Measurements from ENCODE around the gene ZNF774. TPM values are rescaled to one million over a fixed set of nuclear protein-coding genes. Genes with fewer than 3 reads are reported as not detected.
"Not testable (repeated sequence)": the region's sequence is repeated elsewhere in the genome, so short reads cannot be mapped to it uniquely, and the experiment has no call there.

ZNF774 gene
- polyA plus RNA-seq (ENCODE audit: insufficient read depth in 1 of 5, insufficient read length in 5 of 5, low replicate concordance in 1 of 5), result 1 to 10 TPM; 4.9 to 6.6 (median 5.6) TPM
- long read RNA-seq, donor 1, partial matches to known transcripts, result 0 of 1 reads
- long read RNA-seq, donor 1, other reads (novel, unspliced or antisense), result 0 of 1 reads
- long read RNA-seq, donor 2, result 0 reads
- long read RNA-seq, donor 3, partial matches to known transcripts, result 0 of 1 reads
- long read RNA-seq, donor 3, other reads (novel, unspliced or antisense), result 0 of 1 reads
- long read RNA-seq, donor 4, partial matches to known transcripts, result 0 of 1 reads
- long read RNA-seq, donor 4, other reads (novel, unspliced or antisense), result 0 of 1 reads
- long read RNA-seq, donor 5, partial matches to known transcripts, result 0 of 3 reads
- long read RNA-seq, donor 5, other reads (novel, unspliced or antisense), result 0 of 3 reads
- long read RNA-seq, donor 6, full-length matches to known transcripts, result 2 of 2 reads
- long read RNA-seq, donor 6, partial matches to known transcripts, result 0 of 2 reads
- long read RNA-seq, donor 6, other reads (novel, unspliced or antisense), result 0 of 2 reads
- long read RNA-seq, donor 7, result 0 reads
- long read RNA-seq, donor 8, partial matches to known transcripts, result 0 of 1 reads
- long read RNA-seq, donor 8, other reads (novel, unspliced or antisense), result 0 of 1 reads

DNA sequence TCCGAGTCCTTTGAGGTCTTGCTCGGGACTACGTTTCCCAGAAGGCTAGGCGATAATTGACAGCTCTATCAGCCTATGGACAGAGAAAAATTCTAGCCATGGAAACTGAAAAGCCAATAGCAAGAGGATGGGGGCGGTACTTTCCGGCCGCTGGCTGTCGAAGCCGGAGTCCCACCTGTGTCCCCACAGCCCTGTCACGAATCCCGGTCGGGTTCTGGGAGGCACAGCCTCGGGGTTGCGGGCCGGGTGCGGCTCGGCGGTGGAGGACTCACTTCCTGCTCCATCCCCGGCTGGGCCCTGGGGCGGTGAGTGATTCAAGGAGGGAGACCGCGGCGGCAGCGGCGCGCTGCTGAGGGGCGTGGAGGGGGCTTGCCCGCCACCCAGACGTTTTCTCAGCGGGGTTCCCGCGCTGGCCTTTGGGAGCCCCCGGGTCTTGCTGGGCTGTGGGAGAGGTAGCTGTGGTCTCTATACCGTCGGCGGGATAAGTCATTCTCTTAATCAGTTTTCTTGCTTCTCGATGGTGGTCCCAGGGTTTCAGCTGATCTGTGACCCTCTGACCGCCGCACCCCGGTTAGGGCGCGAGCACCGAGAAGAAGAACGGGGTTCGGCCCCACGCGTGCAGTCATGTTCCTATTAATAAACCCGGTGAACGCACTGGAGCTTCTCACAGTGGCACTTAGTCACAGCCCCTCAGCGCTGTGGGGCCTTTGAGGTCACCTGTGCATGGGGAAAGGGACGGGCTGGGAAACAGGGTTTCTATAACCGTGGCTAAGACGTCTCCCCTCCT, at the start of gene ZNF774:
ZNF774 (plus strand) TSS at position 178 of the 787 bp plus-strand sequence. CDS start 2,377 bp downstream, outside the sequence.
- peak; percentile 91 to 97 for DNase-seq

DNA sequence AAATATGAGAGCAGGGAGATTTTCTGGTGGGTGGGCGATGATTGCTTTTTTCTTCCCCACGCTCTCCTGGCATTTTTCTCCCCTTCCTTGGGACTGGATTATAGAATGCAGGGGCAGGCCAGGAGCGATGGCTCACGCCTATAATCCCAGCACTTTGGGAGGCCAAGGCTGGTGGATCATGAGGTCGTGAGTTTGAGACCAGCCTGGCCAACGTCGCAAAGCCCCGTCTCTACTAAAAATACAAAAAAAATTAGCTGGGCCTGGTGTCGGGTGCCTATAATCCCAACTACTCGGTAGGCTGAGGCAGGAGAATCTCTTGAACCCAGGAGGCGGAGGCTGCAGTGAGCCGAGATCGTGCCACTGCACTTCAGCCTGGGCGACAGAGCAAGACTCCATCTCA, 46.7 kb upstream of the ZNF774 start:
- not testable (repeated sequence) for DNase-seq

DNA sequence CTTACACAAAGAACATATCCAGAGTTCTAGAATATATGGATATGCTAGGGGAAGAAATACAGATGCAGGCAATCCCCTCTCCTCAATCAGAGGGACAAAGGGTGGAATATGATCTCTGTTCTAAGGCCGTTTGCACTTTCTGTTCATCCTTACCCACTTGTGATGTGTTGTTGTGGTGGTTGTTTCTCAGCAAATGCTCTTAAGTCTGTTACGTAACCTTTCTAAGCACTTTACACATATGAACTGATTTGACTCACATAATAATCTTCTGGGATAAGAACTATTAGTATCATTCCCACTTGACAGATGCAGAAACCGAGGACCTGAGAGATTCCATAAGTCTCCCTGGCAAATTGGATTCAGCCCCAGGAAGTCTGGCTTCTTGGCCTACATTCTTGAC, 46.2 kb upstream of the ZNF774 start:
- no peak for DNase-seq

DNA sequence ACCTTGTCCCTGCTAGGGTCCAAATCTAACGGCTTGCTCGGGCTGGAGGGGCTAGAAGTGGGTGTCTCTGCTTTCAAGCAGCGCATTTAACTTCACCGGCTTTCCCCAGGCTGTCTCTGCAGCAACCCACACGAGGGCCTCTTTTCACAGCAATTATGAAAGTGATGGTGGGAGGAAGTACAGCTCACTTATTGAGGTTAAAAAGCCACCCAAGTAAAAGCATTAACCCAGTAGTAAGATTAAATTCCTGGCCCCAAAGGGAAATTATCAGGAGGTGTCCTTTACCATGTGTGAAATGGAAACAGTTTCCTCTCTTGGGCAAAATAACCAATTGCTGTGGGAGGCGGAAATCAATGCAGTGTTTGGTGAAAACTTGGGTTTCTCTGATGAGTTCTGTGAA, 45.5 kb upstream of the ZNF774 start:
- no peak for DNase-seq

DNA sequence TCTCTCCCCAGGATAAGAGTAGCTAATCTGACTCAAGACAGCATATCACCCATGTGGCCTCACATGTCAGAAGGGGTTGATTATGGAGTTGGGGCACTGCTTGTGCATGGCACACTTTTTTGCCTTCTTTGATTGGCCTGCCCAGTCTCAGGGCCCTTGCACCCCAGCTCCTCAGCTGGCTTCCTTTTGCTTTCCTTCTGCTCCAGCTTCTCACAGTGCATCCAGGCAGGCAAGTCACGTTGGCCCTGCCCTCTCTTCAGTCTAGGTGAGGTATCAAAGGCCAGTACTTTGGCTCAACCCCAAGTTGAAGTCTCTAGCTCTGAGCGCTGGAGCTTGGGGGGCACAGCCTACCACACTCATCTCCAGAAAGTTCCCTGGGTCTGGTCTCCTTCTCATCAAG, 44.4 kb upstream of the ZNF774 start:
- DNase-seq, result no peak

DNA sequence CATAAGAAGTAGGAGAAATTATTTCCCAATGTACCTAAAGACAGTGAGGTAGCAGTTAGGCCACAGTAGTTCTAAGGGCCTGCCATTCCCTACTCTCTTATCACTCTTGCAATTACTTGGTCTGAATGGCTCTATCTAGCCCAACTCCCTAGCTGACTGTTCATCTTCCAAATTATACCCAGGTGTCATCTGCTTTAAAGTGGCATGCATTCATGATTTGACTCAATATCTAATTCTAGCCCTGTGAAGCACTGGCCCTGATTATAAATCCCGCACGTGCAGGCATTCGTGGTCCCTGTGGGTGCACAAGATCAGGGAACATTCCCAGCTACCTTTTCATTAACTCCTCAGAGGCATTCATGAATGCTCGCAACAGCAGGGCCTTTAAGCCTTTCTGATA, 43.1 kb upstream of the ZNF774 start:
- no peak for DNase-seq

DNA sequence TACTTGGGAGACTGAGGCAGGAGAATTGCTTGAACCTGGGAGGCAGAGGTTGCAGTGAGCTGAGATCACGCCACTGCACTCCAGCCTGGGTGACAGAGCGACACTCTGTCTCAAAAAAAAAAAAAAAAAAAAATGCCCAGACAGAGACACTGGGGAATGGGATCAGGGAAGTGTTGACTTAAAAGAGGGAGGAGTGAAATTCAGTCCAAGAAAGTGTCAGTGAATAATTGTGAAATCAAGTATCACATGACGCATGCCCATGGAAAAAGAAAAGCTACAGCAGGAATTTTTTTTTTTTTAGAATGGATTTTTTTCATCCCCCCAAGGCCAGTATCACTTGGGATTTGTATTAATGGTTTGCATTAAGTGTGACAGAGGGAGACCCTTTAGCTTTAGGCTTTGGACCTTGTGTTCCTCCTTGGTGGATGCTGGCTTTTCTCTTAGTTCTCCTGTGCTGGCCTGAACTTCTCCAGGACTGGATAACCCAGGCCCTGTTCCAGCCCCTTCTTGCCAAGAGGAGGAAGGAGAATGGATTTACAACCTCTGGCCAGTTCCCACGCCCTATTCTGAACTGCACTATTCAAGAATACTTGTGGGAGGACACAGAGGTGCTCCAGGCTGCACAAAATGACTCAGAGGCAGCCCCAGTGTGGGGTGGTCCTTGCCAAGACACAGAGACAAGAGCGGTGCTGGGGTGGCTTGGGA, 36.7 kb upstream of the ZNF774 start:
- peak; percentile 55 to 64 for DNase-seq

DNA sequence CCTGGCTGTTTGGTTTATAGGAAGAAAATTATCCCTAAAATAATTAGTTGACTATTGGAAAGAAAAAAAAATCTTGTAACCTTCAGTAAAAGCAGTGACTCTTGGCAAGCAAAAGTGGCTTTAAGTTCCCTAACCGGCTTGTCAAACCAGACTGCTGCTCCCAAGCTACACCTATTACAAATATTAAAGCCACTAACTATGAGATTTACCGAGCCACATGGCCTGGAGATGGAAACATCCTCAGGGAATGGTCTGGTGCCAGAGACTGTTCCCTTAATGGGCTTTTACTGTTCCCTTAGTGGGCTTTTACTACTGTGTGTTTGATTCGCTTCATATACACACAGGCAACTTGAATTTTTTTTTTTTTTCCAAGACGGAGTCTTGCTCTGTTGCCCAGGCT, 35.9 kb upstream of the ZNF774 start:
- no peak for DNase-seq

DNA sequence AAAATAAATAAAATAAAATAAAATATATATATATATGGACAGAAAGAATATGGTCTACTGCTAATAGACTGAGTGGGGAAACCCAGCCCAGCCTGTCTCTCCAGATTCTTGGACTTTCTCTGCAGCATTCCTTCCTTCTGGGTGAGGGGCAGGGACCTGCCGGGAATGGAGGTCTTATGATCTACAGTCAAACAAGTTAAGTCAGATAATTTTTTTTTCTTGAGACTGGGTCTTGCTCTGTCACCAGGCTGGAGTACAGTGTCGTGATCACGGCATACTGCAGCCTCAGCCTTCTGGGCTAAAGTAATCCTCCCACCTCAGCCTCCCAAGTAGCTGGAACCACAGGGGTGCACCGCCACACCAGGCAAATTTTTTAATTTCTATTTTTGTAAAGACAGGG, 33.5 kb upstream of the ZNF774 start:
- DNase-seq, result no peak

DNA sequence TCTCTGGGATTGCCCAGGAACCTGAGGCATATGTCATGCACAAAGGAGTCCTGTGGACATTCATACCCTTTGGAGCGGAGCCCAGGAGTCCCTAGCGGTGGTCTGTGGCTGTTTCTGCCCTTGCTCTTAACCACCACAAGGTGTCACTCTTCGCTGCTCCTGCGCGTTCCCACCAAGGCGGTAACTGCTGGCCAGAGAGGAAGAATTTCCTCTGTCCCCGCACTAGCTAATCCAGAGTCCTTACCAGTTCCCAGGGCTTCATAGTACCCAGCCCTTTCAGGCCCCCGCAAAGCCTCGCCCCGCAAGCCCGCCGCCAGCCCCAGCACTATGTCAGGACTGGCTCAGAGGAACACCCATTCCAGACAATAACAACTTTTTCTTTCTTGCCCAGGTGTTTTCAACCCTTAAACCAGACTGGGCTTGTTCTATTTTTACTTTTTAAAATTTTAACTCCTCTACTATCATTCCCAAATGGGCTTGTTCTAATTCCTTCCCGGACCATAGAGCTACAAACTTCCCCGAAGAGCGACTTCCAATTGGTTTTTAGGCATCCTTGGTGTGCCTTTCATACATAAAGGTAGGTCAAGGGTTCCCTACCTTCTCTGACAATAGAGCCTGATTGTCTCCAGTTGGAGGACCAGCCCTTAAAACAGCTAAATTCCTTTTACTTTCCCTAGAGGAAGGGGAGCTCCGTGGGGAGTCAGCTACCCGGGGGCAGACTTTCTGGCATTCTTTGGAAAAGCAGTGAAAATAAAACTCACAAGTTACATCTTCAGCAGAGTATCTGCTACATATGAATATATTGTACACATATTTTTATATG, 31.8 kb upstream of the ZNF774 start:
- peak; percentile 84 to 90 for DNase-seq

DNA sequence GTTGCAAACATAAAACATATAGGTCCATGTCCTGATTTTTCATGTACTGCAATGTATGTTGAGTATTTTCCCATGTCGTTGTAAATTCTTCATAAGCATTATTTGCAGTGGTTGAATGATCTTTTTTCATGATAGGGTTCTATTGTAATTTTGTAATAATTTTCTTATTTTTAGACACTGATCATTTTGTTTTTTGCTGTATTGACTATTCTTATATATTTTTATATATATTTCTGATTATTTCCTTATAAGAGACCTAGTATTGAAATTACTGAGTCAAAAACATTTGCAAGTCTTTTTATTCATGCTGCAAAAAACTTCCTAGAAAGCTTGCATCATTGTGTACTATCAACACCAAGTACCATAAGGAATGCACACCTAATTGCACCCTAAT, 31.2 kb upstream of the ZNF774 start:
- DNase-seq, result no peak

DNA sequence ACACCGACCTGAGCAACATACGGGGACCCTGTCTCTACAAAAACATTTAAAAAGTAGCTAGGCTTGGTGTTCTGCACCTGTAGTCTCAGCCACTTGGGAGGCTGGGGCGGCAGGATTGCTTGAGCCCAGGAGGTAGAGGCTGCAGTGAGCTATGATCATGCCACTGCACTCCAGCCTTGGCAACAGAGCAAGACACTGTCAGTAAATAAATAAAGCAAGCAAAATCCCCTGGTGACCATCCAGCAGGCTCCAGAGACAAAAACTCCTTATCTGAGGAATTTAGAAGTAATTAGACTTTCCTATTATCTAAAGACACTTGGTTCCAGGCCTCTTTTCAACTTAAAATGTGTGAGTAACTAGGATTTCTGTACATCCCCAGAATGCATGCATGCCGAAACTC, 29.5 kb upstream of the ZNF774 start:
- no peak for DNase-seq

DNA sequence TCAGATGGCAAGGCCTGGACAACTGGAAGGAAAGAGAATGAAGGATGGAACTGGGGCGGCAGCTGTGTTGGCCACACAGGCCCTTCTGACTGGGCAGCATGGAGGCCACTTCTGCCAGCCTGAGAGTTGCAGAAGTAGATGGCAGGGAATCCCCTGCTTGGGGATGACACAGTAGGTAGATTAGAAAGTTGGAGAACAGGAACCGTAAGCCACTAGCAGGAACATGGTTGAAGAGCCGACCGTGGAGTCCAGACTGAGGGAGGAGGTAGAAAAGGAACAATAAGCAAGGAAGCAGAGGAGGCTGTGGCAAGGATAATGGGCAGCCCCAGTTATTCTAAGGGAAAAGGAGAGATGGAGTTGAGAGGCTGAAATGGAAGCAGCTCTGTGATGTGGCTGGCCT, 26.4 kb upstream of the ZNF774 start:
- no peak for DNase-seq

DNA sequence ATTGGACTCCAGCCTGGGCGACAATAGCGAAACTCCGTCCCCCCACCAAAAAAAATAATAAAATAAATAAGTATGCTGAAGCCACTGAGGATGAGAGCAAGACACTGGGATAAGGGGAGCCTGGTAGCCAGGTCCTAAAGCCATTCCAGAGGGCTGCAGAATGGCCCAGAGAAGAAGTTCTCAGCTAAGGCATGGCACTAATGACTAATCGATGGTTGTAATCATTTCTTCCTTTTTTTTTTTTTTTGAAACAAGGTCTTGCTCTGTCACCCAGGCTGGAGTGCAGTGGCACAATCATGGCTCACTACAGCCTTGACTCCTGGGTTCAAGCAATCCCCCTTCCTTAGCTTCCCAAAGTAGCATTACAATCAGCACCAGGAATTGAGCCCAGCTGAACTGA, 25.6 kb upstream of the ZNF774 start:
- DNase-seq, result no peak

DNA sequence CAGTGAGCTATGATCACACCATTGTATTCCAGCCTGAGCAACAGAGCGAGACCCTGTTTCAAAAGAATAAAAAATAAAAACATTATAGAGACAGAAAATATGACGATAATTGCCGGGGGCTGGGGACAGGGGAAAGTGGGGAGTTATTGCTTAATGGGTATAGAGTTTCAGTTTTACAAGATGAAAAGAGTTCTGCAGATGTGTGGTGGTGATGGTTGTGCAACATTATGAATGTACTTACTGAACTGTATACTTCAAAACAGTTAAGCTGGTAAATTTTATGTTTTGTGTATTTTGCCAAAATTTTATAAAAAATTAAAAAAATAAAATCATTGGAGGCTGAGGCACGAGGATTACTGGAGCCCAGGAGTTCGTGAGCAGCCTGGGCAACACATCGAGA, 24.8 kb upstream of the ZNF774 start:
- DNase-seq, result no peak

DNA sequence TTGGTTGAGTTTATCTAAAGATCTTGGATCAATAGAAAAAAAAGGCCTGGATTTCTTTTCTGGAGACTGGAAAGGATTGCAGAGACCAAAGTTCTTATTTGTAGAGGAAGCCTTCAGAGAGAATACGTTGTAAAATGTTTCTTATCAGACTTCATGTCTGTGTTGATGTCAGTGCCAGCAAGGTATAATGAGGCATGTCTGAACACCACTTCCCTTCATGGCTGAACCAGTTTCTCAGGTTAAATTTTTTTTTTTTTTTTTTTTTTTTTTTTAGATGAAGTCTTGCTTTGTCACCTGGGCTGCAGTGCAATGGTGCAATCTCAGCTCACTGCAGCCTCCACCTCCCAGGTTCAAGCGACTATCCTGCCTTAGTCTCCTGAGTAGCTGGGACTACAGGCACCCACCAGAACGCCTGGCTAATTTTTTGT, 17.8 kb upstream of the ZNF774 start:
- no peak for DNase-seq

DNA sequence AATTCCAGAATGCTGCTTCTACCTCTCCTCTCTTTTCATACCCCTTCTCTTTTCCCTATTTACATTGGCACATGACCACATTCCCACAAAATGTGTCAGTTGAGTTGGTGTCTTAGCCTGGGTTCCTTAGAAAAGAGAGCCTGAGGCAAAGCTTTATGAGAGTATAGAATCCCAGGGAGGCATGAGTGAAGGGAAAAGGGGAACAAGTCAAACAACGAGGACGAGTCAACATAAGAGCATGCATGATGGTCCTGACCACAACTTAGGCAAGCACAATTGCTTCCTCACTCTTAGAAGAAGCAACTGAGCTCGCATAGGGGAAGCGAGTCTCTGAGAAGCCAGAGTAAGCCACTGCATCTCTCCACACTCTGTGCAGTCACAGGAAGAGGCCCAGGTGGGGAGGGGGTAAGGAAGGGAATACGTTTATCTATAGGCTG, 15.4 kb upstream of the ZNF774 start:
- no peak for DNase-seq

DNA sequence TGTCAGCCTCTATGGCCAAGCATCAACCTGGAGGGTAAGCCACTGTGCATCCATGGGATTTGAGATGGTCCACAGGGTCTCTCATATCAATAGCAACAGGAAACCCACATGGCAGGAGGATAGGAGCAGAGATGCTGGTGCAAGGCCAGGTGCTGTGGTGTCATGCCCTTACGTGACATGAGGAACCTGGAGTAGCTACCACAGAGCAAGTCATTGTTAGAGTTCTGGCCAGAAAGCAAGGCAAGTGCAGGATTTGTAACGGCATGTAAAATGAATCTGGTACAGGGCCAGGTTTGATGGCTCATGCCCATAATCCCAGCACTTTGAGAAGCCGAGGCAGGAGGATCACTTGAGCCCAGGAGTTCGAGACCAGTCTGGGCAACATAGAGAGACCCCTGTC, 14.8 kb upstream of the ZNF774 start:
- no peak for DNase-seq

DNA sequence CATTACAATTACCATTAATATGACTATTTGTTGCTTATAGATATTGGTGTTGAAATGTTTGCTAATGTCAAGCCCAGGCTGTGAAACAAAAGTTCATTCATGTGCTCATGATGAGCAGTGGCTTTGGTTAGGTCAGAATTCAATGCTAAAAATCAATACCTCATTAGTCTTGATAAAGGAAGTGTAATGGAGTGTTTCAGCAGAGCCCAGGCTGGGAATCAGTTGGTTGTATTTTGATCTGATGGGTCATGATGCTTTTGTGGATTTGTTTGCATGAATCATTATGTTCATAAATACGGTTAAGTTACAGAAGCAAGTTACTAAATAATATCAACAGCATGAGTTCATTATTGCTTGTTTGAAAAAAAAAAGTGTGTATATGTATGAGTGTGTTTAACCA, 13.6 kb upstream of the ZNF774 start:
- DNase-seq, result no peak

DNA sequence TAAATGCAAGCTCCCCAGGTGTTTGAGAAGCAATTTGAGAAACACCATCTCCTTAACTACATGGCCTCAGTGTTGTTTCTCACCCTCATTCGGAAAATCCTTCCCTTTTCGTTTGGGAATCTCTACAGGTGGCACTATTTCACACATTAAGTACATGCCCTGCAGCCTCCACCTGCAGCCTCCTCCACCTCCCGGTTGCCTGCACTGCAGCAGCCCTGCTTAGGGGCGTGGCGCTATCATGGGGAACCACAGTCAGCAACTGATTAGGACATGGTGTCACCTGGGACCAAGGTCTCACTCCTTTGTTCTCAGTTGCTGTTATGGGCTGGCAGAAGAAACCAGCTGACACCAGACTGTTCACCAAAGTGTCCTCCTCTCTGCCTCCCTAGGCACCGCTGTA, 11.7 kb upstream of the ZNF774 start:
- no peak for DNase-seq

DNA sequence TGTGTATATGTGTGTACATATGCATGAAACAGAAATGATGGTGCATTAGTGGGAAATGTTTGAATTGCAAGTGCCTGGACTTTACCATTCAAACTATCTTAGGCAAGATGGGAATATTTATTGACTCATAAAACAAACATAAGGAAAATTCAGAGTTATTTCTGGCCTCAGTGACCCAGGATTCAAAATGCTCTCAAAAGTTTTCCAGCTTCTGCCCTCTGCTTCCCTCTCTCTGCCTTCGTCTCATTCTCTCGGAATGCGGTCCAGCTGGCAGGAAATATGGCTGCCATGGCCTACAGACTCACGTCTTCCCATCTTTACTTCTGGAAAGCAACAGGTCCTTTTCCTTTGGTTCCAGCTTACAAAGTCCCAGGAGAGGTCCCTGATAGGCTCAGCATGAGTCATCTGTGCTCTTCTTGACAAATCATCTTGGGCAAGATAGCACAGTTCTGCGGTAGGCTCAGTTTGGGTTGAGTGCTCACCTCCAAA, 8.7 kb upstream of the ZNF774 start:
- DNase-seq, result no peak

All from right lung (tissue), 10 donors.